Body of pancreas (tissue), 4 donors: ENCODE results near the gene OR2H1. TPM values are rescaled to one million over a fixed set of nuclear protein-coding genes. Genes with fewer than 3 reads are reported as not detected.

Source experiments
- ATAC-seq: fragments of 150-250 bp; one replicate; pipeline ENCODE4 v1.9.1; 2016
- DNase-seq, 4 donors: peaks; one replicate each; pipeline ENCODE4 v3.0.0-alpha.2; 2019
- H3K27ac ChIP-seq, 4 donors: fragments of 200-600 bp; sonication (generic); 1 replicate in 3 of 4; 2 replicates in 1 of 4; pipeline versions ENCODE4 v1.5.1 to v1.6.1; 2016 to 2019; ENCODE audit warnings: mild to moderate bottlenecking in 1 of 4, mixed read lengths in 1 of 4, moderate library complexity in 1 of 4
- H3K27me3 ChIP-seq, 2 donors: fragments of 200-600 bp; sonication (generic); one replicate each; pipeline ENCODE4 v1.6.0; 2016; ENCODE audit warnings: mild to moderate bottlenecking in 1 of 2
- H3K36me3 ChIP-seq, 2 donors: fragments of 200-600 bp; sonication (generic); replicated peaks in 1 of 2; 2 replicates each; pipeline ENCODE4 v1.5.1; 2016; ENCODE audit warnings: low read depth in 2 of 2; ENCODE audit not compliant: insufficient read depth in 1 of 2
- H3K4me1 ChIP-seq: fragments of 200-600 bp; sonication (generic); one replicate; pipeline ENCODE4 v1.6.0; 2016
- H3K4me3 ChIP-seq, 2 donors: fragments of 200-600 bp; sonication (generic); 1 replicate in 1 of 2; 2 replicates in 1 of 2; pipeline ENCODE4 v1.5.1; 2016 to 2019
- H3K9me3 ChIP-seq, 3 donors: fragments of 200-600 bp; sonication (generic); 1 replicate in 2 of 3; 2 replicates in 1 of 3; pipeline ENCODE4 v1.5.1; 2016
- CTCF ChIP-seq, 7 experiments: fragments of 450-650 bp in 4 of 7; fragments of 200-600 bp in 3 of 7; sonication (generic) in 3 of 7; IDR thresholded peaks; one replicate each; pipeline ENCODE4 v1.5.1; 2016 to 2019; ENCODE audit warnings: antibody characterized with exemption in 7 of 7
- POLR2A ChIP-seq, 3 donors: fragments of 450-650 bp; IDR thresholded peaks; one replicate each; pipeline ENCODE4 v1.6.1; 2016; ENCODE audit warnings: antibody characterized with exemption in 3 of 3, mild to moderate bottlenecking in 2 of 3
- WGBS, 2 donors: methylation state at CpG; one replicate each; pipeline ENCODE4 v1.1.5; 2017; 5-methylcytosine and 5-hydroxymethylcytosine counted together
- intact Hi-C: fragments of 100-400 bp; cut with DNase I; formaldehyde crosslinking; loops from one replicate; pipeline ENCODE4 v1.15.1; 2023
- total RNA-seq, 2 donors: library from RNA; depleted of rRNA; stranded (reverse); fragments of >200 nt; gene quantifications; one replicate each; pipeline ENCODE4 v1.1.0, GENCODE V29; 2016

Gene OR2H1
- total RNA-seq, 2 donors from 2014 or later: not detected

- DNase-seq (no peak), ATAC-seq (no peak)
- Histone ChIP-seq H3K36me3 (no peaks in the 10 kb centered on the region), H3K9me3 (no peaks in the 10 kb centered on the region), H3K27ac (no peak overlapping the region), H3K4me1 (peaks cover 7% of the 10 kb centered on the region), H3K4me3 (no peak overlapping the region), H3K27me3 (no peaks in the 10 kb centered on the region)
- WGBS, 2 donors: 55 to 56% methylated on average over 2 of the region's 2 CpGs
- intact Hi-C loops: no loop called here
- TF ChIP-seq CTCF (IDR thresholded peaks at IDR 0.05) (no peak), POLR2A (IDR thresholded peaks at IDR 0.05) (no peak)
Observed at GRCh38 chr6:29465279-29465678, 8.3 kb downstream of the OR2H1 start.

- 83 to 88% methylated on average over 2 of the region's 2 CpGs for WGBS, 2 donors
- no peaks in the 10 kb centered on the region for H3K36me3 ChIP-seq
- H3K27me3 ChIP-seq: no peaks in the 10 kb centered on the region
- no peak overlapping the region for H3K4me3 ChIP-seq
- intact Hi-C loops: no loop called here
- H3K9me3 ChIP-seq: no peaks in the 10 kb centered on the region
- TF ChIP-seq CTCF (IDR thresholded peaks at IDR 0.05) (no peak), POLR2A (IDR thresholded peaks at IDR 0.05) (no peak)
- DNase-seq (no peak), ATAC-seq (no peak)
- H3K27ac ChIP-seq: no peak overlapping the region
- peaks cover 7% of the 10 kb centered on the region for H3K4me1 ChIP-seq
Observed at GRCh38 chr6:29465801-29466200, 8.8 kb downstream of the OR2H1 start.

GRCh38 chr6:29466241-29466640, 9.3 kb downstream of the OR2H1 start:
- H3K27ac ChIP-seq: no peak overlapping the region
- H3K27me3 ChIP-seq: no peaks in the 10 kb centered on the region
- DNase-seq (no peak), ATAC-seq (no peak)
- intact Hi-C loops: no loop called here
- H3K4me1 ChIP-seq: peaks cover 4% of the 10 kb centered on the region
- H3K9me3 ChIP-seq: no peaks in the 10 kb centered on the region
- WGBS, 2 donors: 44 to 65% methylated on average over 6 of the region's 6 CpGs
- TF ChIP-seq POLR2A (IDR thresholded peaks at IDR 0.05) (no peak), CTCF (IDR thresholded peaks at IDR 0.05) (no peak)
- no peaks in the 10 kb centered on the region for H3K36me3 ChIP-seq
- H3K4me3 ChIP-seq: no peak overlapping the region

DNA sequence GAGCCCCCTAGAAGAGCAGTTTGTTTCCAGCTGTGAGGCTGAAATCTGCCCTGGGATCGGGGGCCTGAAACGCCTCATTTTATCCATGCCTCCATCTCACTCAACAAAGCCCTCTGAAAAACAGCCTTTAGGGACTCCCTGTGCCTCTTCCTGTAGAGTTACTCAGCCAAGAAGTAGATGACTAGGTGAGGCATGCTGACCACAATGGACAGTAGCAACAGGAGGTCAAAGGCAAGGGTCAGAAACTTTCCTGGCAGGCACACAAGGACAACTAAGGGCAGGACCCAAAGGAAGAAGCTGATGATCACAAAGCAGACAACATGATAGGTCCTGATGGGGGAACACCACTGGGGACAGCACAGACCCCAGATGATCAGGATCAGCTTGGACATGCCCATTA, 18.0 kb downstream of the OR2H1 start:
- ATAC-seq: no peak
- Histone ChIP-seq H3K27me3 (no peaks in the 10 kb centered on the region), H3K36me3 (no peaks in the 10 kb centered on the region), H3K4me3 (no peak overlapping the region), H3K9me3 (no peaks in the 10 kb centered on the region), H3K27ac (no peak overlapping the region), H3K4me1 (no peaks in the 10 kb centered on the region)
- no peak for TF ChIP-seq POLR2A (IDR thresholded peaks at IDR 0.05)
- TF ChIP-seq CTCF (IDR thresholded peaks at IDR 0.05): no peak
- DNase-seq: no peak
- WGBS, 2 donors: 71 to 79% methylated on average over 2 of the region's 2 CpGs
- intact Hi-C loops: no loop called here

DNA sequence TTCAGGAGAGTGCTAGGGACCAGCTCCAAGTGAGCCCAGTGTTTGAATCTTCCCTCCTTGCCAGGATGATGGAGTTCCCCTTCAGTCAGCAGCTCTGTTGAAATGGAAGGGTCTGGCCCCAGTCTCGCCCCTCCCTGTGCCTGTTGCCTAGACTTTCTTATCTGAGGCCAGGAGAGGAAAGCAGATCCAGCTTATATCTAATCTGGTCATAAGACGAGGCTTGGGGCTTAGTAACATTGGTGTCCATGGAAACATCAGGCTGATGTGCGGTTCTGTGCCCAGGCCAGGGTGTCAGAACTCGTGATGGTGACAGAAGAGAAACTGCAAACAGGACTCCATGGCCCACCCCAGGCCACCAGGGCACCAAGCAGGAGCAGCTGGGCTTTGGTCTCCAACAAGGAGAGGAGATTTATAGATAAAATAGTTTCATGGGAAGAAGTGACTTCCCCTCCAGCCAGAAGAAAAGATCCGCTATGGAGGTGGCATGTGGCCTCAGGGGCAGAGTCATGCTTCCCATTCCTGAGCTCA, 21.0 kb downstream of the OR2H1 start:
- TF ChIP-seq CTCF (IDR thresholded peaks at IDR 0.05) (no peak), POLR2A (IDR thresholded peaks at IDR 0.05) (no peak)
- H3K27me3 ChIP-seq: no peaks in the 10 kb centered on the region
- no peak overlapping the region for H3K27ac ChIP-seq
- no peak for DNase-seq
- no peaks in the 10 kb centered on the region for H3K9me3 ChIP-seq
- no peak for ATAC-seq
- H3K4me1 ChIP-seq: no peaks in the 10 kb centered on the region
- no peak overlapping the region for H3K4me3 ChIP-seq
- WGBS, 2 donors: 69 to 71% methylated on average over 5 of the region's 5 CpGs
- H3K36me3 ChIP-seq: no peaks in the 10 kb centered on the region
- intact Hi-C loops: no loop called here
